OCI-LY1 (cell line): ENCODE measurements around the gene POU1F1.

Source experiments
- H2AFZ ChIP-seq: fragments of 200-600 bp; sonication (generic), shearing (Covaris generic); 2 replicates; pipeline ENCODE4 v1.6.0; 2014; ENCODE audit warnings: antibody characterized with exemption, mild to moderate bottlenecking, low read length
- H3F3A ChIP-seq: fragments of 200-600 bp; sonication (generic), shearing (Covaris generic); 2 replicates; pipeline ENCODE4 v1.6.0; 2014; ENCODE audit warnings: mild to moderate bottlenecking, antibody characterized with exemption, low read length, moderate library complexity; ENCODE audit not compliant: insufficient read depth
- H3K27ac ChIP-seq: fragments of 200-600 bp; sonication (generic); 2 replicates; pipeline ENCODE4 v1.5.1; 2014; ENCODE audit warnings: low read length, mixed run types, mild to moderate bottlenecking, low read depth; ENCODE audit not compliant: poor library complexity, severe bottlenecking
- H3K27me3 ChIP-seq: fragments of 200-600 bp; sonication (generic); 2 replicates; pipeline ENCODE4 v1.6.0; 2014; ENCODE audit warnings: antibody characterized with exemption, mild to moderate bottlenecking, low read length, moderate library complexity; ENCODE audit not compliant: insufficient read depth
- H3K36me3 ChIP-seq: fragments of 200-600 bp; sonication (generic); 2 replicates; pipeline ENCODE4 v1.6.1; 2014; ENCODE audit warnings: mild to moderate bottlenecking, antibody characterized with exemption, low read length, moderate library complexity, mixed read lengths; ENCODE audit not compliant: insufficient read depth
- H3K4me1 ChIP-seq: fragments of 200-600 bp; sonication (generic); 2 replicates; pipeline ENCODE4 v1.5.1; 2014; ENCODE audit warnings: mild to moderate bottlenecking, low read length, moderate library complexity; ENCODE audit not compliant: insufficient read depth, severe bottlenecking
- H3K4me2 ChIP-seq: fragments of 200-600 bp; sonication (generic), shearing (Covaris generic); 2 replicates; pipeline ENCODE4 v1.6.1; 2014; ENCODE audit warnings: low read length
- H3K4me3 ChIP-seq: fragments of 200-600 bp; sonication (generic); 2 replicates; pipeline ENCODE4 v1.5.1; 2014; ENCODE audit warnings: low read length, low read depth, mild to moderate bottlenecking, mixed read lengths; ENCODE audit not compliant: poor library complexity, severe bottlenecking
- H3K79me2 ChIP-seq: fragments of 200-600 bp; shearing (Covaris generic); 2 replicates; pipeline ENCODE4 v1.6.1; 2016; ENCODE audit warnings: mixed run types, low read length, mixed read lengths; ENCODE audit not compliant: insufficient read depth
- H3K9ac ChIP-seq: fragments of 200-600 bp; sonication (generic), shearing (Covaris generic); 2 replicates; pipeline ENCODE4 v1.6.1; 2014; ENCODE audit warnings: mild to moderate bottlenecking, low read length, mixed read lengths
- H3K9me2 ChIP-seq: fragments of 200-600 bp; sonication (generic), shearing (Covaris generic); 2 replicates; pipeline ENCODE4 v1.6.1; 2014; ENCODE audit warnings: low read depth, mild to moderate bottlenecking, low read length, mixed read lengths
- H3K9me3 ChIP-seq: fragments of 200-600 bp; shearing (Covaris generic); 2 replicates; pipeline ENCODE4 v1.6.1; 2014; ENCODE audit warnings: low read length, mixed read lengths
- H4K20me1 ChIP-seq: fragments of 200-600 bp; sonication (generic), shearing (Covaris generic); 2 replicates; pipeline ENCODE4 v1.6.0; 2016; ENCODE audit warnings: mild to moderate bottlenecking, low read length; ENCODE audit not compliant: insufficient read depth
- EZH2 ChIP-seq: fragments of 200-600 bp; sonication (generic), shearing (Covaris generic); IDR thresholded peaks from 2 replicates; pipeline ENCODE4 v1.8.0; 2017; ENCODE audit warnings: borderline replicate concordance, mixed run types, mild to moderate bottlenecking, antibody characterized with exemption, low read length, moderate library complexity, mixed read lengths
- TF ChIP-seq, protein P1 (sequence below): fragments of 200-600 bp; sonication (generic), shearing (Covaris generic); IDR thresholded peaks from 2 replicates; pipeline ENCODE4 v1.5.1; 2017; ENCODE audit warnings: mild to moderate bottlenecking, antibody characterized with exemption, low read length, moderate library complexity, mixed read lengths

Gene POU1F1, protein sequence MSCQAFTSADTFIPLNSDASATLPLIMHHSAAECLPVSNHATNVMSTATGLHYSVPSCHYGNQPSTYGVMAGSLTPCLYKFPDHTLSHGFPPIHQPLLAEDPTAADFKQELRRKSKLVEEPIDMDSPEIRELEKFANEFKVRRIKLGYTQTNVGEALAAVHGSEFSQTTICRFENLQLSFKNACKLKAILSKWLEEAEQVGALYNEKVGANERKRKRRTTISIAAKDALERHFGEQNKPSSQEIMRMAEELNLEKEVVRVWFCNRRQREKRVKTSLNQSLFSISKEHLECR

DNA sequence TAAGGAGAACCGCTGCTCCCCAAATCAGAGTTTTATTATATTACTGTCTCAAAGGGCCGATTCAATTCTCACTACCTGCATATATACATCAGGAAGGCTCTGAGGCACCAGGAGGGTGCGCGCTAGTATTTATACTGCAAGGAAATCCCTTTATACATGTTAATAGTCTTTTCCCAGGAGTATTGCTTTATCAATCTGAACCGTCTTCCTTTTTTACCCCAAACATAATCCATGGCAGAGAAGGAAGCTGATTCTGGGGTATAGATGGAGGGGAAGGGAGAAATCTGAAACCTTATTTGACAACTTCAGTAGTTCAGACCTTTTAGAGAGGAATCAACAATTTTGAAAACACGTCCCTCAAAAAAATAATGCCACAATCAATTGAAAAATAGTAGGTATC, at the start of gene POU1F1:
POU1F1 (minus strand) TSS at position 101 of the 400 bp plus-strand sequence. CDS start 122 bp downstream, outside the sequence.
- Histone ChIP-seq H3K4me3 (no peak within 1 kb of the TSS), H3K4me1 (no peaks in the 10 kb centered on the region), H3K9me3 (no peaks in the 10 kb centered on the region), H4K20me1 (no peaks in the 10 kb centered on the region), H3F3A (no peaks in the 10 kb centered on the region), H3K27ac (no peak within 1 kb of the TSS), H3K9me2 (no peaks in the 10 kb centered on the region), H3K9ac (no peak within 1 kb of the TSS), H3K4me2 (no peak within 1 kb of the TSS), H3K36me3 (no peaks in the 10 kb centered on the region), H3K27me3 (0 out of 2 replicates have a peak, but pooled peaks cover 4% of the 10 kb centered on the region), H2AFZ (no peak within 1 kb of the TSS), H3K79me2 (no peaks in the 10 kb centered on the region)
- TF ChIP-seq EZH2 = no peak
- TF ChIP-seq, protein P1, sequence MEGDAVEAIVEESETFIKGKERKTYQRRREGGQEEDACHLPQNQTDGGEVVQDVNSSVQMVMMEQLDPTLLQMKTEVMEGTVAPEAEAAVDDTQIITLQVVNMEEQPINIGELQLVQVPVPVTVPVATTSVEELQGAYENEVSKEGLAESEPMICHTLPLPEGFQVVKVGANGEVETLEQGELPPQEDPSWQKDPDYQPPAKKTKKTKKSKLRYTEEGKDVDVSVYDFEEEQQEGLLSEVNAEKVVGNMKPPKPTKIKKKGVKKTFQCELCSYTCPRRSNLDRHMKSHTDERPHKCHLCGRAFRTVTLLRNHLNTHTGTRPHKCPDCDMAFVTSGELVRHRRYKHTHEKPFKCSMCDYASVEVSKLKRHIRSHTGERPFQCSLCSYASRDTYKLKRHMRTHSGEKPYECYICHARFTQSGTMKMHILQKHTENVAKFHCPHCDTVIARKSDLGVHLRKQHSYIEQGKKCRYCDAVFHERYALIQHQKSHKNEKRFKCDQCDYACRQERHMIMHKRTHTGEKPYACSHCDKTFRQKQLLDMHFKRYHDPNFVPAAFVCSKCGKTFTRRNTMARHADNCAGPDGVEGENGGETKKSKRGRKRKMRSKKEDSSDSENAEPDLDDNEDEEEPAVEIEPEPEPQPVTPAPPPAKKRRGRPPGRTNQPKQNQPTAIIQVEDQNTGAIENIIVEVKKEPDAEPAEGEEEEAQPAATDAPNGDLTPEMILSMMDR = no peak

DNA sequence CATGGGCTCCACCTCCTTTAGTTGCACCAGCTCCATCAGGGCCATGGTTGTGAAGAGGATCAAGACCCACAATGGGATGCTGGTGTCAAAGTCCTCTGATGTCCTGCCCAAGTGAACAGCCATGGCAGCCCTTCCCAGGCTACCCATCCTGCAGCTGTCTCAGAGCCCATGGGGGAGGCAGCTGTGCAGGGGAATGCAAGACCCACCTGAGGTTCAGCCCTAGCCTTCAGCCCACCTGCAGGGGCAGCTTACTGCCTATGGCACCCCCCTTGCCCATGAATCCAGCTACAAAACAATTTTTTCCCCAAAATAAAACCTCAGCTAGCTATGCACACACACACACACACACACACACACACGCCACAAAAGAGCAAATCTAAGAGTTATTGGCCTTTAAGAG, 48.2 kb upstream of the POU1F1 start:
- H3K9me2 ChIP-seq = no peaks in the 10 kb centered on the region
- H3K36me3 ChIP-seq = no peaks in the 10 kb centered on the region
- H3K9me3 ChIP-seq = no peaks in the 10 kb centered on the region
- H3K27ac ChIP-seq = no peak overlapping the region
- no peak overlapping the region for H3K9ac ChIP-seq
- H3K4me1 ChIP-seq = no peaks in the 10 kb centered on the region
- H4K20me1 ChIP-seq = no peaks in the 10 kb centered on the region
- no peaks in the 10 kb centered on the region for H3K79me2 ChIP-seq
- TF ChIP-seq EZH2 = no peak
- TF ChIP-seq, protein P1 = no peak
- no peaks in the 10 kb centered on the region for H3K27me3 ChIP-seq
- no peaks in the 10 kb centered on the region for H3F3A ChIP-seq
- no peak overlapping the region for H3K4me3 ChIP-seq
- no peak overlapping the region for H2AFZ ChIP-seq
- no peak overlapping the region for H3K4me2 ChIP-seq

DNA sequence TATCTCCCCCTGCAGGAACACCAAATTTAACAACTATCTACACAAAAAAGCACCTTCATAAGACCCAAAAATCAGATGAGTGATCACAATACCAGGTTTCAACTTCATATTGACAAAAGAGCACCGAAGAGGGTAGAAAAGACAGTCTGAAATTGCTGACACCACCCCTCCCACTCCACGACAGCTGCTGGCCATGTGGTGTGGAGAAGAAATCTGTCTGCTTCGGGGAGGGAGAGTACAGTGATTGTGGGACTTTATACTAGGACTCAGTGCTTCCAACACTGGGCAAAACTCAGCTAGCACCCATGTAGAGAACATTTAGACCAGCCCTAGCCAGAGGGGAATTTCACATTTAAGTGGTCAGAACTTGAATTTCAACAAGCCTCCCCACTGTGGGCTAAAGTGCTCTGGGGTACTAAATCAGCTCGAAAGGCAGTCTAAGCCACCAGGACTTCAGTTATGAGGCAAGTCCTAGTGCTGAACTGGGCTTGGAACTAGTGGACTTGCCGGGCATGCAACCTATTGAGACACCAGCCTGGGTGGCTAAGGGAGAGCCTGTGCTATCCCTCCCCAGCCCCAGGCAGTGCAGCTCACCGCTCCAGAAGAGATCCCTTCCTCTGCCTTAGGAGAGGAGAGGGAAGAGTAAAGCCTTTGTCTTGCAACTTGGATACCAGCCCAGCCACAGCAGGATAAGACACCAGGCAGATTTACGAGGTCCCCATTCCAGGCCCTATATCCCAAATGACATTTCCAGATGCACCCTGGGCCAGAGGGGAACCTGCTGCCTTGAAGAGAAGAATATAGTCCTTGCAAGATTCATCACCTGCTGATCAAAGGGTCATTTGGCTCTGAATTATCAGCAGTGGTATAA, 44.6 kb upstream of the POU1F1 start:
- Histone ChIP-seq H3F3A (no peaks in the 10 kb centered on the region), H3K9ac (no peak overlapping the region), H3K9me3 (no peaks in the 10 kb centered on the region), H4K20me1 (no peaks in the 10 kb centered on the region), H3K36me3 (no peaks in the 10 kb centered on the region), H3K4me3 (no peak overlapping the region), H2AFZ (no peak overlapping the region), H3K9me2 (no peaks in the 10 kb centered on the region), H3K27ac (no peak overlapping the region), H3K79me2 (no peaks in the 10 kb centered on the region), H3K4me2 (no peak overlapping the region), H3K27me3 (no peaks in the 10 kb centered on the region), H3K4me1 (no peaks in the 10 kb centered on the region)
- TF ChIP-seq, protein P1 = no peak
- TF ChIP-seq EZH2 = no peak
